ENCODE measurements around the gene CMIP.
"Not testable (repeated sequence)": the region's sequence is repeated elsewhere in the genome, so short reads cannot be mapped to it uniquely, and the experiment has no call there.

The CMIP gene

GRCh38 chr16:81405002-81405401 lies 39.6 kb upstream of the CMIP start:
- H3K4me3 ChIP-seq (ENCODE audit: low read length in 2 of 2); H3K4me1 ChIP-seq (ENCODE audit: control insufficient read depth in 2 of 2, insufficient read depth in 2 of 2, low read length in 2 of 2); H3K9me3 ChIP-seq (ENCODE audit: control insufficient read depth in 2 of 2, low read length in 2 of 2); H3K36me3 ChIP-seq (ENCODE audit: control insufficient read depth in 2 of 2, insufficient read depth in 2 of 2, low read length in 2 of 2); H3K9ac ChIP-seq (ENCODE audit: low read depth in 1 of 2, low read length in 2 of 2); H3K27me3 ChIP-seq (ENCODE audit: control insufficient read depth in 2 of 2, insufficient read depth in 2 of 2, low read length in 2 of 2); H3K27ac ChIP-seq (ENCODE audit: low read depth in 2 of 2, low read length in 2 of 2): not testable (repeated sequence)

DNA sequence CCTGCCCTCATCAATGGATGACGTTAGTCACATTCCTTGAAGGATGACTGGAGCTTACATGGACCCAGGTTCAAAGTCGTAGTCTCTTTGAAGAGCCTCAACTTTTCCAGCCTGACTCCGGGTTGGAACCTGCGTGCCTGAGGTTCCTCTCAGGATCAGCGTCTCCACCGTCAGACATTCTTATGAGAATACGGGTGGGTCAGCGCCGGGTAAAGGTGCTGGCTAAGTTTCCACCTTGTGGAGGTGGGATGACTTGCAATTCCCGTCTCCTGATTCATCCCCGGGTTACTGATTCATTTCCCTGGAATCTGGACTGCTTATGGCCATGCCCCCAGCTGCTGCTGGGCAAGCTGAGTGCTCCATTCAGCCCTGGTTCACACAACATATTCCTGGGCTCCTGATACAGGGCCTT lies 38.9 kb upstream of the CMIP start:
- no peaks in the 10 kb centered on the region for H3K36me3 ChIP-seq (ENCODE audit: control insufficient read depth in 2 of 2, insufficient read depth in 2 of 2, low read length in 2 of 2)
- no peak overlapping the region for H3K27ac ChIP-seq (ENCODE audit: low read depth in 2 of 2, low read length in 2 of 2)
- H3K4me1 ChIP-seq (ENCODE audit: control insufficient read depth in 2 of 2, insufficient read depth in 2 of 2, low read length in 2 of 2), result peaks cover 5 to 7% of the 10 kb centered on the region in 2 donors
- no peaks in the 10 kb centered on the region for H3K9me3 ChIP-seq (ENCODE audit: control insufficient read depth in 2 of 2, low read length in 2 of 2)
- H3K27me3 ChIP-seq (ENCODE audit: control insufficient read depth in 2 of 2, insufficient read depth in 2 of 2, low read length in 2 of 2), result no peaks in the 10 kb centered on the region
- H3K4me3 ChIP-seq (ENCODE audit: low read length in 2 of 2), result no peak overlapping the region
- no peak overlapping the region for H3K9ac ChIP-seq (ENCODE audit: low read depth in 1 of 2, low read length in 2 of 2)

DNA sequence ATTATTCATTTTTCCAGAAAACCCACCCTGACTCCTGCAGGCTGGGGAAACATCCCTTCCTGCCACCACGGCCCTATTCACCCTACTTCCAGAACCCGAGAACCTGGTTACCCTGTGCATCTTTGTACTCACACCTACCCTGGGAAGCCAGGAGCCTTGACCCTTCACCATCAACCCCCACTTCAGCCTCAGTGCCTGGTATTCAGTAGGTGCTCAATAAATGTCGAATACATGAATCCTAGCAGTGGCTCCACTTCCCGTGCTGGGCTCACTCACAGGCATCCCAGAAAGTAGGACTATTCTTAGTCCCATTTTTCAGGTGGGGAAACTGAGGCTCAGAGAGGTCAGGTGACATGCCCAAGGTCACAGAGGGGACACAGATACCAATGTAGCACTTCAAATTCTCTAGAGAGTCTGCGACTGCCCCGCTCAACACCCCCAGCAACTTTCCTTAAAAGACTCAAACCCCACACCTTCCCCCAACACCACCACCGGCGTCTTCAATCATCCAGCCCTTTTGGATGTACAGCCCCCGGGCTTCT lies 36.1 kb upstream of the CMIP start:
- peaks cover 5 to 7% of the 10 kb centered on the region in 2 donors for H3K4me1 ChIP-seq (ENCODE audit: control insufficient read depth in 2 of 2, insufficient read depth in 2 of 2, low read length in 2 of 2)
- no peaks in the 10 kb centered on the region for H3K27me3 ChIP-seq (ENCODE audit: control insufficient read depth in 2 of 2, insufficient read depth in 2 of 2, low read length in 2 of 2)
- no peak overlapping the region for H3K4me3 ChIP-seq (ENCODE audit: low read length in 2 of 2)
- no peak overlapping the region for H3K9ac ChIP-seq (ENCODE audit: low read depth in 1 of 2, low read length in 2 of 2)
- H3K9me3 ChIP-seq (ENCODE audit: control insufficient read depth in 2 of 2, low read length in 2 of 2), result no peaks in the 10 kb centered on the region
- no peaks in the 10 kb centered on the region for H3K36me3 ChIP-seq (ENCODE audit: control insufficient read depth in 2 of 2, insufficient read depth in 2 of 2, low read length in 2 of 2)
- H3K27ac ChIP-seq (ENCODE audit: low read depth in 2 of 2, low read length in 2 of 2), result no peak overlapping the region

DNA sequence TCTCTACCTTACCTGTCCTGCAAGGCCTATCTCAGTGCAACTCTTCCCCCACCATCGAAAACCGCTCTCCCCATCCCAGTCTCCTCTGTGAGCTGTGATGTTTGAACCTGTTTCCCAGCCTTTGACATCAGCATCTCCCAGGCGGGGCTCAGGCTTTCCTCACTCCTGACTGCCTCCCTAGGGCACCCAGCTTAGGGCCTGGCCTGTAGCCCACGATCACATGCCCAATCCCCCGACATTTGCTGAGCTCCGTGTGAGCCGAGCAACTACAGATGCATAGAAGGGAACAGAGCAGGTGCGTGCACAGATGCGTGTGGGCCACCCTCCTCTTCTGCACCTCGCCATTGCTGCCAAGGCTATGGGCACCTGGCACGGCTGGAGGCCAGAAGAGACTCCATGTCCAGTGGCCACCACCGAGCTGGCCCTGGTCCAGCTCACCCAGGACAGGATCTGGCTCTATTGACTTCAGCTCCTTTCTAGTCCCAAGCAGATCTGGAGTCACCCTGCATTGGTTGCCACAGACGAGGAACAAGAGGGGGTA lies 35.5 kb upstream of the CMIP start:
- Histone ChIP-seq H3K9ac (ENCODE audit: low read depth in 1 of 2, low read length in 2 of 2) (no peak overlapping the region), H3K4me3 (ENCODE audit: low read length in 2 of 2) (no peak overlapping the region), H3K27ac (ENCODE audit: low read depth in 2 of 2, low read length in 2 of 2) (no peak overlapping the region), H3K27me3 (ENCODE audit: control insufficient read depth in 2 of 2, insufficient read depth in 2 of 2, low read length in 2 of 2) (no peaks in the 10 kb centered on the region), H3K9me3 (ENCODE audit: control insufficient read depth in 2 of 2, low read length in 2 of 2) (no peaks in the 10 kb centered on the region), H3K4me1 (ENCODE audit: control insufficient read depth in 2 of 2, insufficient read depth in 2 of 2, low read length in 2 of 2) (peaks cover 0 to 3% of the 10 kb centered on the region in 2 donors), H3K36me3 (ENCODE audit: control insufficient read depth in 2 of 2, insufficient read depth in 2 of 2, low read length in 2 of 2) (no peaks in the 10 kb centered on the region)

- Histone ChIP-seq H3K4me3 (ENCODE audit: low read length in 2 of 2) (no peak overlapping the region), H3K9me3 (ENCODE audit: control insufficient read depth in 2 of 2, low read length in 2 of 2) (no peaks in the 10 kb centered on the region), H3K27me3 (ENCODE audit: control insufficient read depth in 2 of 2, insufficient read depth in 2 of 2, low read length in 2 of 2) (no peaks in the 10 kb centered on the region), H3K9ac (ENCODE audit: low read depth in 1 of 2, low read length in 2 of 2) (no peak overlapping the region), H3K36me3 (ENCODE audit: control insufficient read depth in 2 of 2, insufficient read depth in 2 of 2, low read length in 2 of 2) (no peaks in the 10 kb centered on the region), H3K4me1 (ENCODE audit: control insufficient read depth in 2 of 2, insufficient read depth in 2 of 2, low read length in 2 of 2) (peaks cover 0 to 4% of the 10 kb centered on the region in 2 donors), H3K27ac (ENCODE audit: low read depth in 2 of 2, low read length in 2 of 2) (no peak overlapping the region)
Observed at GRCh38 chr16:81410643-81411293, 33.8 kb upstream of the CMIP start.

DNA sequence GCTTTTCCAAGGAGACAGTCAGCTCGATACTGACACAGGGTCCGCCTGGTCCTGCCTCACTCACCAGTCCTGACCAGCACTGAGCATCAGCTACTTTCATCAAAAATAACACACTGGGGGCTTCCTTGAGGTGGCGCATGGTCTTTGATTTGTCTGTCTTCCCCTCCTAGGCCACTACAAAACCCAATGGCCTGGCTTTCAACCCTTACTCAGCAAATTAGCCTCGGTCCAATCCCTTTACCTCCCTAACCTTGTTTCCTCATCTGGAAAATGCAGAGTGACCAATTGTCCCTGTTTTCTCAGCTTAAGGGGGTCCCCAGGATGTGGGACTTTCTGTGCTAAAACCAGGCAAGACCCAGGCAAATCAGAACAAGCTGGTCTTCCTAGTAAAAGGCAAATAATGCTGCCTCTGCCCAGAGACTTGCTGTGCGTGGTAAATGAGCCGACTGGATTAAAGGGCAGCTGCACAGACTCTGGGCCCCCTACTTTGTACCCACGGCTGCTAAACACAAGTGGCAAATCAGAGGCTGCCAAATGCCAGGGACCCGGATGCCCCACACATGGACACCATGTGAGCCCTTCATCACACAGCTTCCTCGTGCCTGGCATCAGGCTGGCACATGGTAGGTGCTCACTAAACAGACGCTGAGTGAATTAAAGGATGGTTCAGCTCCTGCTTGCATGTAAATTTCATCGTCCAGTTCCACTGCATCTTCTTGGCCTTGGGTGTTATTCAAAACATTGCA lies 31.2 kb upstream of the CMIP start:
- Histone ChIP-seq H3K36me3 (ENCODE audit: control insufficient read depth in 2 of 2, insufficient read depth in 2 of 2, low read length in 2 of 2) (no peaks in the 10 kb centered on the region), H3K4me3 (ENCODE audit: low read length in 2 of 2) (no peak overlapping the region), H3K27ac (ENCODE audit: low read depth in 2 of 2, low read length in 2 of 2) (no peak overlapping the region), H3K9me3 (ENCODE audit: control insufficient read depth in 2 of 2, low read length in 2 of 2) (no peaks in the 10 kb centered on the region), H3K9ac (ENCODE audit: low read depth in 1 of 2, low read length in 2 of 2) (no peak overlapping the region), H3K27me3 (ENCODE audit: control insufficient read depth in 2 of 2, insufficient read depth in 2 of 2, low read length in 2 of 2) (no peaks in the 10 kb centered on the region), H3K4me1 (ENCODE audit: control insufficient read depth in 2 of 2, insufficient read depth in 2 of 2, low read length in 2 of 2) (peaks cover 0 to 3% of the 10 kb centered on the region in 2 donors)

DNA sequence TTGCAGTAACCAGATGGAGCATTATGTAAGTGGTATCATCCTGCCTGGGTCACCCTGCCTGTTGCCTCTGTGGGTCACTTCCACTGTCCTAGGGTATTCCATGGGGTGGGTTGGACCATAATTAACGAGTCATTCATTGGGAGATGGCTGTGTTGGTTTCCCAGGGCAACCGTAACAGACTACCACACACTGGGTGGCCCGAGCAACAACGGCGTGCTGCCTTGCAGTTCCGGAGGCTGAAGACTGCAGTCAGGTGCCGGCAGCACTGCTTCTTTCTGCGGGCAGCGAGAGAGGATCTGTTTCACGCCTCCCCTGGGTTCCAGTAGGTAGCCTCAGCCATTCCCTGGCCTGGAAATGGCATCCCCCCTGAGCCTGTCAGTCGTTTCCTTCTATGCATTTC lies 28.9 kb upstream of the CMIP start:
- Histone ChIP-seq H3K4me3 (ENCODE audit: low read length in 2 of 2) (no peak overlapping the region), H3K9ac (ENCODE audit: low read depth in 1 of 2, low read length in 2 of 2) (no peak overlapping the region), H3K27ac (ENCODE audit: low read depth in 2 of 2, low read length in 2 of 2) (no peak overlapping the region), H3K4me1 (ENCODE audit: control insufficient read depth in 2 of 2, insufficient read depth in 2 of 2, low read length in 2 of 2) (peaks cover 2 to 3% of the 10 kb centered on the region in 2 donors), H3K36me3 (ENCODE audit: control insufficient read depth in 2 of 2, insufficient read depth in 2 of 2, low read length in 2 of 2) (no peaks in the 10 kb centered on the region), H3K27me3 (ENCODE audit: control insufficient read depth in 2 of 2, insufficient read depth in 2 of 2, low read length in 2 of 2) (no peaks in the 10 kb centered on the region), H3K9me3 (ENCODE audit: control insufficient read depth in 2 of 2, low read length in 2 of 2) (no peaks in the 10 kb centered on the region)

GRCh38 chr16:81416749-81417148 lies 27.9 kb upstream of the CMIP start:
- no peak overlapping the region for H3K4me3 ChIP-seq (ENCODE audit: low read length in 2 of 2)
- no peaks in the 10 kb centered on the region for H3K9me3 ChIP-seq (ENCODE audit: control insufficient read depth in 2 of 2, low read length in 2 of 2)
- H3K4me1 ChIP-seq (ENCODE audit: control insufficient read depth in 2 of 2, insufficient read depth in 2 of 2, low read length in 2 of 2), result peaks cover 2 to 3% of the 10 kb centered on the region in 2 donors
- no peak overlapping the region for H3K9ac ChIP-seq (ENCODE audit: low read depth in 1 of 2, low read length in 2 of 2)
- no peaks in the 10 kb centered on the region for H3K27me3 ChIP-seq (ENCODE audit: control insufficient read depth in 2 of 2, insufficient read depth in 2 of 2, low read length in 2 of 2)
- H3K27ac ChIP-seq (ENCODE audit: low read depth in 2 of 2, low read length in 2 of 2), result no peak overlapping the region
- H3K36me3 ChIP-seq (ENCODE audit: control insufficient read depth in 2 of 2, insufficient read depth in 2 of 2, low read length in 2 of 2), result no peaks in the 10 kb centered on the region

DNA sequence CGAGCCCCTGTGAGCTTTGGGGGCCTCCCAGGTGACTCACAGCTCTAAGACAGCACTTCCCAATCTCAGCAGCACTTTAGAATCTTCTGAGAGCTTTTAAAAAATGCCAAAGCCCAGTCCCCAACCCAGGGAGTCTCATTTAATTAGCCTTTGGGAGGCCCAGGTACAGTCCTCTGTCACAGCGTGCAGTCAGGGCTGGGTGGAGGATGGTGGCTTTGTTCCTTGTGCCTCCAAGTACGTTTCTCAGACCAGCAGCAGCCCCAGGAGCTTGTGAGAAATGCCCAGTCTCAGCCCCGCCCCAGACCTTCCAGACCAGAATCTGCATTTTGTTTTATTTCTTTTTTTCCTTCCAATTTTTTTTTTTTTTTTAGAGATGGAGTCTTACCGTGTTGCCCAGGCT lies 27.4 kb upstream of the CMIP start:
- no peaks in the 10 kb centered on the region for H3K27me3 ChIP-seq (ENCODE audit: control insufficient read depth in 2 of 2, insufficient read depth in 2 of 2, low read length in 2 of 2)
- H3K9me3 ChIP-seq (ENCODE audit: control insufficient read depth in 2 of 2, low read length in 2 of 2), result no peaks in the 10 kb centered on the region
- no peak overlapping the region for H3K27ac ChIP-seq (ENCODE audit: low read depth in 2 of 2, low read length in 2 of 2)
- H3K9ac ChIP-seq (ENCODE audit: low read depth in 1 of 2, low read length in 2 of 2), result no peak overlapping the region
- peaks cover 2 to 3% of the 10 kb centered on the region in 2 donors for H3K4me1 ChIP-seq (ENCODE audit: control insufficient read depth in 2 of 2, insufficient read depth in 2 of 2, low read length in 2 of 2)
- H3K4me3 ChIP-seq (ENCODE audit: low read length in 2 of 2), result no peak overlapping the region
- no peaks in the 10 kb centered on the region for H3K36me3 ChIP-seq (ENCODE audit: control insufficient read depth in 2 of 2, insufficient read depth in 2 of 2, low read length in 2 of 2)

DNA sequence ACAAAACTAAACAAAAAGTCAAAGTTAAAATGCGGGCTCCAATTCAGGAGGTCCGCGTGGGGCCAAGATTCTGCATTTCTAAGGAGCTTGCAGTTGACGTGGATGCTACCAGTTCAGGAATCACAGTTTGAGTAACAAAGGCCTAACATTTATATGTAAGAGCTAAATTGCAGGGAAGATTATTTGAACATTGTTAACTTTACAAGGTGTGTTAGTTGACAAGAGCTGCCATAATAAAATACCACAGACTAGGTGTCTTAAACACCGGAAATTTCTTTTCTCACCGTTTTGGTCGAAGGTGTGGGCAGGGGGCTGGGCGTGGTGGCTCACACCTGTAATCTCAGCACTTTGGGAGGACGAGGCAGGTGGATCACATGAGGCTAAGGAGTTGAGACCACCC lies 24.8 kb upstream of the CMIP start:
- Histone ChIP-seq H3K9me3 (ENCODE audit: control insufficient read depth in 2 of 2, low read length in 2 of 2) (no peaks in the 10 kb centered on the region), H3K27ac (ENCODE audit: low read depth in 2 of 2, low read length in 2 of 2) (no peak overlapping the region), H3K27me3 (ENCODE audit: control insufficient read depth in 2 of 2, insufficient read depth in 2 of 2, low read length in 2 of 2) (no peaks in the 10 kb centered on the region), H3K4me3 (ENCODE audit: low read length in 2 of 2) (no peak overlapping the region), H3K36me3 (ENCODE audit: control insufficient read depth in 2 of 2, insufficient read depth in 2 of 2, low read length in 2 of 2) (no peaks in the 10 kb centered on the region), H3K9ac (ENCODE audit: low read depth in 1 of 2, low read length in 2 of 2) (no peak overlapping the region), H3K4me1 (ENCODE audit: control insufficient read depth in 2 of 2, insufficient read depth in 2 of 2, low read length in 2 of 2) (peaks cover 0 to 2% of the 10 kb centered on the region in 2 donors)

Data from mucosa of rectum (tissue), 2 donors.